DND-41 (cell line): Measurements from ENCODE around the gene PITX1.

ENCODE experiments used
- ATAC-seq: fragments of 200-7000 bp; cut with Tn5 transposase; 3 replicates; pipeline ENCODE4 v1.9.1; 2021; ENCODE audit warnings: low read depth; ENCODE audit not compliant: insufficient read depth
- DNase-seq: peaks from one replicate; pipeline ENCODE4 v3.0.0-alpha.2; 2020
- H2AFZ ChIP-seq: 2 replicates; pipeline ENCODE4 v1.6.0; 2012; ENCODE audit warnings: low read depth, low read length
- H3K27ac ChIP-seq: 2 replicates; pipeline ENCODE4 v1.5.1; 2012; ENCODE audit warnings: low read length, inconsistent platforms
- H3K27me3 ChIP-seq: fragments of 200-600 bp; sonication (generic); 2 replicates; pipeline ENCODE4 v1.6.0; 2012; ENCODE audit warnings: low read length, mild to moderate bottlenecking, inconsistent platforms; ENCODE audit not compliant: insufficient read depth, poor library complexity
- H3K36me3 ChIP-seq: 2 replicates; pipeline ENCODE4 v1.5.1; 2012; ENCODE audit warnings: low read length, inconsistent platforms; ENCODE audit not compliant: insufficient read depth
- H3K4me1 ChIP-seq: 2 replicates; pipeline ENCODE4 v1.5.1; 2012; ENCODE audit warnings: mild to moderate bottlenecking, low read length; ENCODE audit not compliant: insufficient read depth
- H3K4me2 ChIP-seq: 2 replicates; pipeline ENCODE4 v1.6.0; 2012; ENCODE audit warnings: mild to moderate bottlenecking, moderate library complexity, low read length, inconsistent platforms; ENCODE audit not compliant: insufficient read depth
- H3K4me3 ChIP-seq, 2 experiments: fragments of 200-600 bp in 1 of 2; shearing (Covaris generic) in 1 of 2; 2 replicates each; pipeline ENCODE4 v1.5.1; 2012 to 2016; ENCODE audit warnings: inconsistent platforms in 2 of 2, low read length in 2 of 2, mild to moderate bottlenecking in 2 of 2, low read depth in 1 of 2, moderate library complexity in 1 of 2
- H3K79me2 ChIP-seq: 2 replicates; pipeline ENCODE4 v1.6.0; 2012; ENCODE audit warnings: low read length, inconsistent platforms; ENCODE audit not compliant: insufficient read depth
- H3K9ac ChIP-seq: 2 replicates; pipeline ENCODE4 v1.6.0; 2012; ENCODE audit warnings: low read depth, mild to moderate bottlenecking, inconsistent platforms, low read length, moderate library complexity
- H3K9me3 ChIP-seq: 2 replicates; pipeline ENCODE4 v1.5.1; 2012; ENCODE audit warnings: low read length, moderate library complexity, mild to moderate bottlenecking, inconsistent platforms; ENCODE audit not compliant: insufficient read depth, severe bottlenecking
- H4K20me1 ChIP-seq: 2 replicates; pipeline ENCODE4 v1.6.0; 2012; ENCODE audit warnings: low read length; ENCODE audit not compliant: insufficient read depth
- CTCF ChIP-seq: IDR thresholded peaks from 2 replicates; pipeline ENCODE4 v1.5.1; 2012; ENCODE audit warnings: borderline replicate concordance, low read length, moderate library complexity, mild to moderate bottlenecking; ENCODE audit not compliant: poor library complexity, severe bottlenecking; ENCODE audit errors: extremely low read depth
- EZH2 ChIP-seq: IDR thresholded peaks from 3 replicates; pipeline ENCODE4 v1.6.1; 2012; ENCODE audit warnings: borderline replicate concordance, low read depth, mild to moderate bottlenecking, moderate library complexity, low read length, inconsistent platforms; ENCODE audit not compliant: severe bottlenecking

PITX1 gene

GRCh38 chr5:135012033-135012588 lies 21.9 kb downstream of the PITX1 start:
- Histone ChIP-seq H2AFZ (no peak overlapping the region), H3K79me2 (no peaks in the 10 kb centered on the region), H3K9me3 (no peaks in the 10 kb centered on the region), H3K4me3 (no peak overlapping the region), H3K4me2 (no peak overlapping the region), H4K20me1 (no peaks in the 10 kb centered on the region), H3K27me3 (no peaks in the 10 kb centered on the region), H3K36me3 (no peaks in the 10 kb centered on the region), H3K4me1 (no peaks in the 10 kb centered on the region), H3K27ac (no peak overlapping the region), H3K9ac (no peak overlapping the region)
- no peak for TF ChIP-seq CTCF
- no peak for TF ChIP-seq EZH2
- no peak for ATAC-seq
- no peak for DNase-seq

GRCh38 chr5:135011355-135012032 lies 22.5 kb downstream of the PITX1 start:
- no peak overlapping the region for H3K27ac ChIP-seq
- H3K79me2 ChIP-seq: no peaks in the 10 kb centered on the region
- no peaks in the 10 kb centered on the region for H3K4me1 ChIP-seq
- DNase-seq: no peak
- H3K27me3 ChIP-seq: no peaks in the 10 kb centered on the region
- no peaks in the 10 kb centered on the region for H3K9me3 ChIP-seq
- no peak overlapping the region for H3K4me2 ChIP-seq
- TF ChIP-seq EZH2 (no peak), CTCF (no peak)
- no peak for ATAC-seq
- H4K20me1 ChIP-seq: no peaks in the 10 kb centered on the region
- no peak overlapping the region for H3K9ac ChIP-seq
- no peak overlapping the region for H3K4me3 ChIP-seq
- no peaks in the 10 kb centered on the region for H3K36me3 ChIP-seq
- H2AFZ ChIP-seq: no peak overlapping the region

GRCh38 chr5:135010502-135011354 lies 23.3 kb downstream of the PITX1 start:
- H3K4me3 ChIP-seq: no peak overlapping the region
- ATAC-seq: no peak

More at GRCh38 chr5:135010502-135011354, 23.3 kb downstream of the PITX1 start:
- no peaks in the 10 kb centered on the region for H3K79me2 ChIP-seq
- H2AFZ ChIP-seq: no peak overlapping the region
- TF ChIP-seq EZH2: no peak
- TF ChIP-seq CTCF: no peak
- no peaks in the 10 kb centered on the region for H4K20me1 ChIP-seq
- H3K9ac ChIP-seq: no peak overlapping the region
- H3K27me3 ChIP-seq: no peaks in the 10 kb centered on the region
- H3K27ac ChIP-seq: no peak overlapping the region
- no peak overlapping the region for H3K4me2 ChIP-seq
- H3K4me1 ChIP-seq: no peaks in the 10 kb centered on the region
- DNase-seq: no peak
- H3K36me3 ChIP-seq: no peaks in the 10 kb centered on the region
- no peaks in the 10 kb centered on the region for H3K9me3 ChIP-seq
